NCI-H69 (cell line): ENCODE measurements around the gene CCER1.

Experiments used
- DNase-seq: peaks from one replicate; lab custom pipeline; 2025; lab: John Stamatoyannopoulos, UW

CCER1 gene

DNA sequence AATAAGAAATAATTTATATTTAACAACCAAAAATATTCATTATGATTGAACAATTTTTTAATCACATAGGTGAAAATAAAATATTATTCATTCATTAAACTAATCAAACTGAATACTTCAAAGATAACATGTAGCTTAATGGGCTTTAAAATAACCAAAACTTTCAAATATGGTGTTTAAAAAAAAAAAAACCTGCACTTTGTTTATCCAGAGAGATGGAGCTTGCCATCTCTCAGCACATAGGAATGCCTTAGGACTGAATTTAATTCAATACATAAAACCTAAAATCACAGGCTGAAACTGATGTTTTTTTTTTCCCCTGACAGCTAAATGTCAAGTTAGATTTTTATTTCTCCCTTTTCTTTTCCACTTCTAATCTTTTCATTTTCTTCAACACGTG lies 14.4 kb upstream of the CCER1 start:
- no peak for DNase-seq

DNA sequence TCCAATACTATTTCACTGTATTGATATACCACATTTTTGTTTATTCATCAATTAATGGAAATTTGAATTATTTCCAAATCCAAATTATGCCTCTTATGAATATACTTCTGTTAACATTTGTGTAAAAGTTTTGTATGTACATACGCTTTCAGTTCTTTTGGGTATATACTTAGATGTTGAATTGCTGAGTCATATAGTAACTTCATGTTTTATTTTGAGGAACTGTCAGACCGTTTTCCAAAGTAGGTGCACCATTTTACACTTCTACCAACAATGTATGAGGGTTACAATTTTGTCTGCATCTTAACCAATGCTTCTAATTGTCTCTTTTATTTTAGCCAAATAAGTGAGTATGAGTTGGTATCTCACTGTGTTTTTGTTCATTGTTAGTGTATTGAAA lies 10.2 kb upstream of the CCER1 start:
- DNase-seq: no peak

DNA sequence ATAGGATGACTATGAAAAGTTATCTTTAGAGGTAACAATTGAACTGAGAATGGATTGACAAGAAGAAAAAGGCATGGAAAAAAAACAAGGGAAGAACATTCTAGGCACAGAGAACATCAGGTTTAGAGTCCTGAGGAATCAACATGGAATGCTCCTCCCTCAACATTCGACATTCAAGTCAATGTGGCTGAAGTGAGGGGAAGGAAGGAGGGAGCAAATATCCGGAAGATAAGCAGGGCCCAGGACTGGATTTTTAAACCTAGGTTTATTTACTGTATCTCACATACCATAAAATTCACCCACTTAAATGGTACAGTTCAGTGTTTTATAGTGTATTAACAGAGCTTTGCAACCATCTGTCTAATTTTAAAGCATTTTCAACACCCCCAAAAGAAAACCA lies 9.6 kb upstream of the CCER1 start:
- DNase-seq: no peak

DNA sequence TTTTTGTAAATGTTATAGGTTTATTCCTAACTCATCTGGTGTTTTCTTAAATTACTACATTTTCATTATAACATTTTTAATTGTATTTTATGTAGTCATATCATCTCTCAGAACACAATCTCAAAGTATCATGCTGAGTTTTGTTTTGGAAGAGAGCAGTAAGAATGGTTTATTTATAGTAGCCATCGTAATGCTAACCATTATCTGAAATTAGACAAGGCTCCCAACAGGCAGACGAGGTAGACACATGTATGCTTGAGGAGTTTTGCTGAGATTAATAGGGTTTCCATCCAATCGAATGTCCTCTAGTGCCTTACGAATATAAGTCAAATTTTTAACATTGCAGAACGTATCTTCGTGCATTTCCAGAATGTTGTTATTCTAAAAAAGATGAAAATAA lies 9.0 kb upstream of the CCER1 start:
- no peak for DNase-seq

DNA sequence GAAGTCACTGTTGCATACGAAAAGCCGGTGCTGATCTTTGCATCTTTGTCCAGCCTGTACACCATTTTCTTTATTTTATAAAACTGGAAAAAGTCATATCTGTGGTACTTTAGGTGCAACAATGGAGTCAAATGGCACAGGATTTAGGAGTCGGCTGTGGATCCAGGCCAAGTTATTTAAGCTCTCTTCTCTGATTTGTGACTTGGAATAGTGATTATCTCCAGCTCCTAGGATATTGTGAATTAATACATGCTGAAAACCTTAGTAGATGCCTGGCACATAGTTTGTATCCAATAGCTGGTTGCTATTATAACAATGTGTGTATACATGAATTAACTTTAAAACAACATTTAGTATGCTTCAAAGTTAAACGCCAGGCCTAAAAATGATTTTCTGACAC lies 6.2 kb upstream of the CCER1 start:
- no peak for DNase-seq

DNA sequence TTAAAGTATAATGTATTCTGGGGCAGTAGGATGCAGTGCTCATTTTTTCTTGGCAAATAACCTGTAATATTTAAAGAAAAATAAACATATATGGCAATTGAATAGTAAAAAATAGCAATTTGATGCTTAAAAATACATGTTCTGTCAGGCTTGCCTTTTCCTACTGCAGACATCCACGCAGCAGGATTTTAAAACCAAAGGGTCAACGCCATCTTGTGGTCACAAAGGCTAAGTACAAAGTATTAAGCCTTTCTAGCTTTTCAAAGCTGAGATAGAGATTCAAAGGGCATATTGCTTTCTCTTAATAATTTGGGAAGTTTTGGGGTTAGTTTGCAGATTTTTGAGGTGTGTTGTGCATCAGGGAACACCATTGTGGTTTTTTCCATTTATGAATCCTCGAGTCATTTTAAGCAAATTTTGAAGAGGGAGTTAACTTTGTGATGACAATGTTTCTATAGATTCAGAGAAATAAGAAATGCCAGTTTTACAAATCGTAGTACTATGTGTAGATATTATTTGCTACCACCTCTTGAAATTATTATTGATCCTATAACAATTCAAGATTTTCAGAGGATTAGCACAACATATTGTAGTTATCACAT lies 4.7 kb upstream of the CCER1 start:
- DNase-seq: peak; percentile 72

DNA sequence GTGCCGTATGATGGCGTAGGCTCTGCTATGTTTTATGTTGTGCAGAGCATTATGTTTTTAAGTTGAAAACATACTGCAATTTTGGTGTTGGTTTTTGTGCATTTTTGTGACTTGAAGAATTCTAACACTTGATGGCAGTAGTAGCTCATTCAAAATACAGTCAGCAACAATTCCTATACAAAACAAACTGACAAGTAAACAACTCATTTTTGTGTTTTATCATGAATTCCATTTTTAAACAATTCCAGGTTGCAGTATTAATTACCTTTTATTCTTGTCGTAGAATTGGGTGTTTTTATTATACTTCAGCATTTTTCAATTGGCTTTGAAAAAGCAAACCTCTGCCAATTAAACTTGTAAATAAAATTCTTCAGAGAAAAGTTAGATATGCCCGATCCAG lies 4.1 kb upstream of the CCER1 start:
- DNase-seq: peak; percentile 8

DNA sequence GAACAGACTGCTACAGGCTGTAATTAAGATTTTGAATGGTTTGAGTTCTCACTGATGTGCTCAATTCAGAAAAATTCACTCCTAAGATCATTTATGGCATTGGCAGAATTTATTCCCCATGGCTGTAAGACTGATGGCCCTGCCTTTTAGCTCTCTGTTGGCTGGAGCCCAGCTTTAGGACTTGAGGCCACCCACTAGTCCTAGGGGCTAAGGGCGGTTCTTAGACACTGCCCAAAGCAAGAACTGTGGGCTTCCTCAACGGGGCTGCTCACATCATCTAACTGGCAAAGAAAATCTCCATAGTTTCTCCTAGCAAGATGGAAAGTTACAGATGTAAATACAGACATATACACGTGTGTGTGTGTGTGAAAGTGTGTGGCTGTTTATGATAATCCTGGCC lies 3.4 kb upstream of the CCER1 start:
- no peak for DNase-seq

DNA sequence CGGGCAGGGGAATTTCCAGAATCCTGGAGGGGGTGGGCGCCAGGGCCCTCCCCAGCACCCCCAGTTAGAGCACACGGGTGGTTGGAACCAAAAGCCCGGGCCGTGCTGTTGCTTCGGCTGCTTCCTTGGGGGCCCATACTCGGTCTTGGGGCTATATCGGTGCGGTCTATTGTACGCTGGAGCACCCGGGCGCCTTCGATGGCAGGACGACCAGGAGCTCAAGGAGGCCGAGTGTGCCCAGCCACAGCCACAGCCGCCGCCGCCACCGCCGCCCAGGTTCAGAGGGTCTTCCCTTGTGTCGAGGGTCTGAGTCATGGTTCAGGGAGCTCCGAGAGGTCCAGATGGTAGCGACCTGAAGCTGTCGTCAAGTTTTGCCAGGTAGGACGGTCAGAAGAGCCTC lies 548 bp downstream of the CCER1 start:
- no peak for DNase-seq

DNA sequence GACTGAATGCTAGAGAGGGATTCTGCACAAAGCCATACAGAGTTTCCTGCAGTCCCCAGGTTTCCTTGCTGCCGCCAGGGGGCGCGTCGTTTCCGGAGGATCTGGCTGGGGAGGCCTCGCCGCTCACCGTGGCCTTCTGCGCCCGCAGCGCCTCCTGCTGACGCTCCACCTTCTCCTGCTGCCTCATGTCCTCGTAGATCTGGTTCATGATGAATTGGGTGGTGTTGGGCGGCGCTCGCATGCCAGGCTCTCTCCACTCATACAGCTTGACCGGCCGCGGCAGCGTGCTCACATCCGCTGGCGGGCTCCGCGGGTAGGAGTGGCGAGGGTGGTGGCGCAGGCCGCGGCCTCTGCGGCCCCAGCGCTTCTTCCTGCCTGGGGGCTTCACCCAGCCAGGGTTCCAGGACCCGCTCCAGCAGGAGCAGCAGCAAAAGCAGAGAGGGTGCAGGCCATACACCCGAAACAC lies 987 bp downstream of the CCER1 start:
- DNase-seq: peak; percentile 35

DNA sequence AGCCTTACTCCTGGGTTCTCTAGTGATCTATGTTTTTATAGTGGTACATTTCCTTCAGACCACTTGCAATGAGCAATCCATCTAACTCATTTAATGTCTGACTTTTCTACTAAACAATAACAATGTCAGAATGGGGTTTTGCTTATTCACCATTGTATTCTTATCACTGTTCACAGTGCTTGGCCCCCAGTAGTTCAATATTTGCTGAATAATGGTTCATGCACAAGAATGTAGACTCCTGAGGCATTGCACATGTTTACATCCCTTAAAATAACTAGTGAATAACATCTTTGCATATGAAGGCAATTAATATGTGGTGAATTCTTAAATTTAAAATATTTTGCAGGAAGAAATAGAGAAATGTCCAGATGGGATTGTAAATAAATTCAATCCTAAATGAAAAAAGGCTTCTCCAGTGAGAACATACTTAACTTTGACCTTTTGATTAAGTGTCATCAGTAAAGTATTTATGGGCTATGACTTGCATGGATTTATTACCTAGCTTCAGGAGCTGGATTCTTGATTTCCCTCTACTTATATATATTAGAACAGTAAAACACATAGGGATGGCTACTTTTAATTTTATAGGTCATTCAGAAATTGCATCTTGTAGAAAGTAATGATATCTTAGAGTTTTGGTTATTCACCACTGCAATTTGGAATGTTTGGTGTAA lies 3.4 kb downstream of the CCER1 start:
- no peak for DNase-seq

DNA sequence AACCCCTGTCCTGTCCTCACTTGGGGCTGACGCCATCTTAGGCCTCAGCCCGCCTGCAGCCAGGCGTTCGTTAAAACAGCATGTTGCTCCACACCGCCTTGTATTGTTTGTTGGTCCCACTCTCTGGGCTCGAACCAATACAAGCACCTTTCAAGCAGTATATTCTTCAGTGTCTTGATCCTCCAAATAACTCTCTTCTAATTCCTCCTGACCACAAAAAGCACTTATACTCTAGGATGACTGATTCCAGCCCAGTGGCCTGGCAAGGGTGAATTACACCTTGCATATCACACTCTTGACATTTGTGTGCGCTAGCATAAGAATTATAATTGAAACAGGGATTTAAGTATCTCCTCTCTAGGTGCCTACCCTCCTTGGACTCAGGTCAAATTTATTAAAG lies 7.1 kb downstream of the CCER1 start:
- no peak for DNase-seq

DNA sequence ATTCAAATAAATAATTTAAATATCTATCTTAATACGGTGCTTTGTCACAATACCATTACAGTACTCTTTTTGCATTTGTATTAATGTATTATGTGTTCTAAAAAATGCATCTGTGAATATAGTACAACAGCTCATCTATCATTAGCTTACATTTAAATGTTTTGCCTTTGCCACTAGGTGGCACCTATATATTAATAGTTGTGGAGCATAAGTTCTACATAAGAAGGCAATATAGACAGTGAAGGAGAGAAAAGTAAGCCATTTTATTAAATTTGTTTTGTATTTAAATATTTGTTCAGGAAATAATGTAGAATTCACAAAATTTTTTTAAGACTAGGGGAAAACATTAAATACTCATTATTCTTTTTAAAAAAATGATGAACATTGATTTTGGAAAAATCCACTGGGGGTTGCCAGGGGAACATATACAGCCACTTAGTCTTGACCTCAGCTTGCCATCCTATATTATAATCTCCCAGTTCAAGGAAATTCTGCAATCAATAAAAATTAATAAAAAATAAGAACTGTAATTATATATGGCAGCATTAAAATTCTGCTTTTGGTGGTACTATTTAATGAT lies 9.8 kb downstream of the CCER1 start:
- peak; percentile 72 for DNase-seq

DNA sequence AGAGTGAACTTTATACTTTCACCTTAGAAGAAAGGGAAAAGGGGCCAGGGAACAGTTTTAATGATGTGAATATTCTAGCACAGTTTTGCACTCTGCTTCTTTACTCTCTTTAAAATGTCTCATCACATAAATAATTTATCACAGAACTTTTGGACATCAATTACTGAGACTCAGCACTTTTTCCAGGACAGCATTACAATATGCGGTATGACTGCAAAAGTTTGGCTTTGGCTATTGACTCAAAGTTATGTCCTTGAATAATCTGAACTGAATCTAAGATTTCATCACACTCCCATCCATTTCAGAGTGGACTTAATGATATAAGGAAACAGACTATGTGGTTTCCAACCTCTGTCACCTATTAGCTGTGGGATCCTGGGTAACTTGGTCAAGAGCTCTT lies 11.7 kb downstream of the CCER1 start:
- no peak for DNase-seq

DNA sequence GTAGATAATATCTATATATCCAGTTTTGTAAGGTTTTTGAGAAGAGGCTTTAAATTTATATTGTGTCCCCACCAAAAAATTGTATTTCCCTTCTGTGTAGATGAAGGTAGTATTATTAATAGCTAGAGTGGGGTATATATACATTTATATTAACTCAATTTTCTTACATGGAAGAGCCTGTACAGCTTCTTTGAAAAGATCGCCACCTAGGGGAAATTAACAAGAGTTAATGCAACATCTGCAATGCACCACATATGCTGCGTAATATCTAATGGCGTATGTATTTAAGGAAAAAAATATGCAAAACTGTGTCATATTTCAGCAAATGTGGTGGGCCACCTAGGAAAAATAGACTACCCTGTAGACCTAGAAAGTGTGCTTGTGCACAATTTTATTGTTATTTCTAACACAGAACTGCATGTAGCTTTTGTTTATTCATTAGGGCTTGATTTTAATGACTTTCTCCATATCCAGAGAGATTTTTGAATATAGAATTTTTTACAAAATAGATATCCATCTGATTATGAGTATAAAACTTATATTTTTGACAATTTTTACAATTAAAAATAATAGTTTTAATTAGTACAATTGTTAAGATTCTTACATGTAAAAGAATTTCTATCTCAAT lies 14.0 kb downstream of the CCER1 start:
- DNase-seq: peak; percentile 81

DNA sequence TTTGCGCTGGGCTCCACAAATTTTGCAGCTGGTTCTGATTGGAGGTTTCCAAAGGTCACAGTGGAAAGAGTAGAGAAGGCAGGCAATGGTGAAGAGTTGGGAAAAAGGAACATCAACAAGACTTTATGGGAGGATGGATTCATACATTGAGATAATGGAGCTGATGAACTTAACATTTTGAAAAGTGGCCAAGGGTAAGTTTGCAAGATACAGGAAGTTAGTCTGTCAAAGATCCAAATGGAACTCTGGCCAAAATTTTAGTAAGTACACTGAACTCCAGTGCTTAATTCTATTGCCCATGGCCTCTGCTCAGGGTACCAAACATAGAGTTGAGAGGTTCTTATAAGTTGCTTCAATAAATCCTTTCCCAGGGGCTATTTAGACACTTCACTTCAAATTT lies 15.6 kb downstream of the CCER1 start:
- no peak for DNase-seq

DNA sequence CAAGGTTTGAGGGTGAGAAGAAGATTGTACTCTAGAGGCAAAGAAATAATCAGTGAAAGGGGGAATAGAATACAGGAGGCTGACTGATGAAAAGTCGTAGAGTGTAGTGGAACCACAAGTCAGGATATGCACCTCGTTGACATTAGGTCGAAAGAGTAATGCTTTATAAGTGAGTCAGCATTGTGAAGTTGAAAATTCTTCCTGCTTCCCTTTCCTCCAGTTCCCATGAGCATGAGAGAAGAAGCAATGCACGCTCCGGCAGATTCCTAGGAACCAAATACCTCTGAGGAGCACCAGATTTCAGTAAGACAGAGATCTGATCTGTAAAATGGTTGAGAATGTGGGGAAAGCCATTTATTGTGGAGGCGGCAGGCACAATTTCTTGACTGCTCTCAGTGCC lies 16.5 kb downstream of the CCER1 start:
- no peak for DNase-seq

DNA sequence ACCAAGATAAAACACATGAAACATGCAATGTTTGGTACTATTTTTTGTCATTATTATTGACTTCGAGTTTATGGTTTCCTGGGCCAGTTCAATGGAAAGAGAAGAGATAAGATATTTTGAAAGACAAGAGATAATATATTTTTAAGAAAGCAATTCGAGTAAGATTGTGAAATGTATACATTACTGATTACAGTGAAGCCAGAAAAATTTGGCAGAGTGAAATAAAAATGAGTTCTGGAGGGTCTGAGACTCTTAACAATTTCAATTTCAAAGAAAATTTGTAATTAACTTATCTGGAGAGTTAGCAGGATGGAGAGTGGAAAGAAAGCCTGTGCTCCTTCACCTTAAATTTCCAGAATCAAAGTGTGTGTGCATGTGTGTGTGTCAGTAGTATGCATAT lies 17.3 kb downstream of the CCER1 start:
- DNase-seq: no peak

DNA sequence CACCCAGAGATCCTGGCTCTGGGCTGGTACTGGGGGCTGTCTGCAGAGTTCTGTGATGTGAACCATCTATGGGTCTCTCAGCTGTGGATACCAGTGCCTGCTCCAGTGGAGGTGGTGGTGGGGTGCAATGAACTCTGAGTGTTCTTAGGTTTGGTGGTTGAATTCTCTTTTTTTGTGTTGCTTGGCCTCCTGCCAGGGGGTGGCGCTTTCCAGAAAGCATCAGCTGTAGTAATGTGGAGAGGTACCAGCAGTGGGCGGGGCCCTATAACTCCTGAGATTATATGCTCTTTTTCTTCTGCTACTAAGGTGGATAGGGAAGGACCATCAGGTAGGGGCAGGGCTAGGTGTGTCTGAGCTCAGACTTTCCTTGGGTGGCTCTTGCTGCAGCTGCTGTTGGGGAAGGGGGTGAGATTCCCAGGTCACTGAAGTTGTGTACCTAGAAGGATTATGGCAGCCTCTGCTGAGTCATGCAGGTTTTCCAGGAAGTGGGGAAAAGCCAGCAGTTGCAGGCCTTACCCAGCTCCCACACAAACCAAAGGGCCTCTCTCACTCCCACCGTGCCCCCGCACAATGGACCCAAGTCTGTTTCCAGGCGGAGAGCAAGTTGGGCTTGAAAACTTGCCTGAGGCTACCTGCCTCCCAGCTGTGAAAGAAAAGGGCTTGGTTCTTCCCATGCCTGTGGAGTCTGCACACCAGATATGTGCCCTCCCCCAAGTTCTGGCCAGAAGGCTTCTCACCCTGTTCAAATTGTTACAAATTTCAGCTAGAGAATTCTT lies 18.6 kb downstream of the CCER1 start:
- peak; percentile 32 for DNase-seq

DNA sequence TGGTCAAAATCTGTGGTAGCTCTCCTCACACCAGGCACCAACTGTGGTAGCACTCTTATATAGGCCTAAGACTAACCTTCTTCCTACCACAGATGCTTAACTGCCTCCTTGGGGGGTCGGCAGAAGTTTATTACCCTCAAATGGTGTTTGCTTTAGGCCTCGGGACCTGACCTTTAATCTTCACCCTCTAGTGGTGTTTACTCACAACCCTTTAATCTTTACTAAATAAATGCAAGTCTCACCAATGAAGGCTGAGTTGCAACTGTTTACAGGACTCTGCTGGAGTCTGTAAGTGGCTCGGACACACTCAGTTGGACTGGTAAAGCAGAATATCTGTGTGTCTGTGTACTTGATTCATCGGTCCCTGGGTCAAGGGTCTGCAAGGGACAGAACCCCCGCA lies 29.4 kb downstream of the CCER1 start:
- peak; percentile 38 for DNase-seq

DNA sequence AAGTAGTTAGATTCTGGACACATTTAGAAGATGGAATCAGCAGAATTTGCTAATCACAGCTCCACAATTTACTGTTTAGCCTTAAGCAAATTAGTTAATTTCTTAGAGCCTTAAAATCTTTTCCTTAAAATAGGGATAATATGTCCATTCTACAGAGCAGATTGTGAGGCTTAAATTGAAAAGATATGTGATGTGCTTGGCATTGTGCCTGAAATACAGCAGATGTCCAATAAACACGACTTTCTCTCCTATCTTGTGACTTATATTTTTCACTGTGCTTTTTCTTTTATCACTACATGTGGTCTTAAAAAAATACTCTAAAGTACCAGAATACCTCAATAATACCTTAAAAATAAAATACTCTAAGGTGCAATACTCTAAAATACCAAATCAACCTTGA lies 30.6 kb downstream of the CCER1 start:
- no peak for DNase-seq

DNA sequence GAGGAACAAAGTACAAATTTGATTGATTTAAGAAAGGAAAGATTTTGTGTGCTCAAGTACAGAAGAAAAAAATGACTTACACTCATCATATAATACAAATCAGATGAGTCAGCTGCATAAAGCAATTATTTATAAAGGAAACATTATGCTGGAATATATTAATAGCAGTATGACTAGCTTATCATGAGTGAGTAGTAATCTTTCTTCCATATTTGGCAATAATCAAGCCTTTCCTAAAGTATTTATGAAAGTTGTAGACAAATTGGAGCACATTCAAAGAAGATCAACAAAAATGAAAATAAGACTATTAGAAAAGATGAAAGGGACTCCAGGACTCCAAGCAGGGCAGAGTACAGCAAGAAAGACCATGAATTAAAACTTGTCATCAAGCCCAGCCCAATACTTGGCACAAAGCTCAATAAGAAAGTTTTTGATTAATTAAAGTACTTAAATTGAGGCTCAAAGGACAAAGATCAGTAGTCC lies 32.8 kb downstream of the CCER1 start:
- DNase-seq: no peak
